ENCODE measurements around the gene COL4A2.
A peak's percentile ranks its signal among the peaks of the same experiment; 100 is the strongest.

The COL4A2 gene

GRCh38 chr13:110341445-110342244, 34.6 kb downstream of the COL4A2 start:
- DNase-seq, result no peak

- DNase-seq, result no peak
Measured at GRCh38 chr13:110342474-110342873, 35.4 kb downstream of the COL4A2 start.

- DNase-seq, result no peak
Measured at GRCh38 chr13:110343241-110343865, 36.3 kb downstream of the COL4A2 start.

GRCh38 chr13:110344320-110344719, 37.2 kb downstream of the COL4A2 start:
- no peak for DNase-seq

GRCh38 chr13:110345266-110345665, 38.2 kb downstream of the COL4A2 start:
- no peak for DNase-seq

- DNase-seq, result no peak
Measured at GRCh38 chr13:110345701-110346100, 38.6 kb downstream of the COL4A2 start.

- DNase-seq, result peak; percentile 41
Measured at GRCh38 chr13:110346661-110347067, 39.6 kb downstream of the COL4A2 start.

GRCh38 chr13:110347088-110347487, 40.0 kb downstream of the COL4A2 start:
- DNase-seq, result no peak

GRCh38 chr13:110347535-110348308, 40.6 kb downstream of the COL4A2 start:
- no peak for DNase-seq

GRCh38 chr13:110348309-110349105, 41.4 kb downstream of the COL4A2 start:
- DNase-seq, result no peak

GRCh38 chr13:110349239-110349638, 42.2 kb downstream of the COL4A2 start:
- DNase-seq, result no peak

GRCh38 chr13:110350049-110350448, 43.0 kb downstream of the COL4A2 start:
- no peak for DNase-seq

- DNase-seq, result no peak
Measured at GRCh38 chr13:110350509-110350908, 43.4 kb downstream of the COL4A2 start.

- no peak for DNase-seq
Measured at GRCh38 chr13:110351636-110352420, 44.7 kb downstream of the COL4A2 start.

- no peak for DNase-seq
Measured at GRCh38 chr13:110352735-110353134, 45.7 kb downstream of the COL4A2 start.

- no peak for DNase-seq
Measured at GRCh38 chr13:110353339-110353977, 46.4 kb downstream of the COL4A2 start.

- DNase-seq, result no peak
Measured at GRCh38 chr13:110354123-110354627, 47.1 kb downstream of the COL4A2 start.

GRCh38 chr13:110354715-110355473, 47.8 kb downstream of the COL4A2 start:
- no peak for DNase-seq

- peak; percentile 11 for DNase-seq
Measured at GRCh38 chr13:110356362-110356761, 49.3 kb downstream of the COL4A2 start.

GRCh38 chr13:110358381-110358780, 51.3 kb downstream of the COL4A2 start:
- DNase-seq, result no peak
